Urothelium cell line (cell line): ENCODE data around the gene TNKS1BP1.

Source experiments
- DNase-seq: peaks from one replicate; pipeline ENCODE4 v3.0.0; 2011; ENCODE audit warnings: low spot score, mixed read lengths
- FAIRE-seq: peaks from 2 replicates; lab custom pipeline; 2011; peaks lifted over from hg19 to GRCh38; lab: Jason Lieb, UNC

The TNKS1BP1 gene

DNA sequence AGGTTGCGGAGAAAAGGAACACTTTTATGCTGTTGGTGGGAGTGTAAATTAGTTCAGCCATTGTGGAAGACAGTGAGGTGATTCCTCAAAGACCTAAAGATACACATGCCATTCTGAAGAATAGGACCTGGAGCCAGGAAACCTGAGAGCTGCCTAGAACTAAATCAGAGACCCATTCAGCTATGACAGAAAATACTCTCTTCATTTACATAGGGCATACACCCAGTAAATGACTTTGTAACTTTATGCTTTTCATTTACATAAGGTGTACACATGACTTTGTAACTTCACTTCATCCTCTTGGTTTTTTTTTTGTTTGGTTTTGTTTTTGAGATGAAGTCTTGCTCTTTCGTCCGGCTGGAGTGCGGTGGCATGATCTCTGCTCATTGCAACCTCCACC lies 62.6 kb downstream of the TNKS1BP1 start:
- no peak for FAIRE-seq
- DNase-seq, result no peak

DNA sequence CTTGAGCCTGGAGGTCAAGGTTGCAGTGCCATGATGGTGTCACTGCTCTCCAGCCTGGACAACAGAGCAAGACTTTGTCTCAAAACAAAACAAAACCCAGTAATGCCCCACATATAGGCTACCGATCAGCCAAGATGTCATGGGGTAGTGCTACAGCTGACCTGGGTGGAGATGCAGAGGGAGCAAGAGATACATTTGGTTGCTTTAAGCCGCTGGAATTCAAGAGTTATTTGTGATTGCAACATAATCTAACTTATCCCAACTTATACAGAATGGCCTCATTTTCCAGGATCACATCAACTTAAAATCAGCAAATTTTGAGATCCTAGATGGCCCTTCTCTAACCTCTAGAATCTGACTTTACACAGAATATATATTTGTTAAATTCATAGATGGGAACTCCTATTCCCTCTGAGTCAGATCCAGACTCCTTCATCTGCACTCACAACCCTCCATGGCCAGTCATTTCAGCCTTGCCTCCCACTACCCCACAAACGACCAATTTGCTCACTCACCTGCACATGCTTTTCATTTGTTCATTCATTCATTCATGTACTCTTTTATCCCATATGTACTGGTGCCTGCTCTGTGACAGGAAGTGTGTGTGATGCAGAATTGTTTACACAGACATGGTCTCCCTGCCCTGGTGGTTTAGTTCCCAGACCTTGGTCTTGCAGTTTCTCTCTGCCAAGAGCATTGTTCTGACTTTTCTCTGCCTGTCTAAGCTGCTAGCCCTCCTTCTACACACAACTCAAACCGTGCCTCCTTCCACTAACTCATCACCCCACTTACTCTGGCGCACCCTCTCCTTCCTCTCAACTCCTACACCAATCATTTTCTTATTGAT lies 63.6 kb downstream of the TNKS1BP1 start:
- FAIRE-seq, result no peak

DNA sequence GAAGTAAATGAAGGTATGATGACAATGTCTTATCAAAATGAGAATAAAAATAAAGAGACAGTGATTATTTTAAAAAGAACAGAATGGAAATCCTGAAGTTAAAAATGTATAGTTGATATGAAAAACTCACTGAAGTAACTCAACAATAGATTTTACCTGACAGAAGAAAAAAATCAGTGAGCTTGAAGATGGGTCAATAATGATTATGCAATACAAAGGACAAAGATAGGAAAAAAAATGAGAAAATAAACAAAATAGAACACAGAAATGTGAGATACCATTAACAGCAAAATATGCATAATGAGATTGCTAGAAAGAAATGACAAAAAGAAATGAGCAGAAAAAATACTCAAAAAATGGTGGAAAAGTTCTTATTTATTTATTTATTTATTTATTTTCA lies 68.6 kb downstream of the TNKS1BP1 start:
- FAIRE-seq, result no peak
- DNase-seq, result no peak

More for the DNA sequence above, 63.6 kb downstream of the TNKS1BP1 start:
- no peak for DNase-seq

DNA sequence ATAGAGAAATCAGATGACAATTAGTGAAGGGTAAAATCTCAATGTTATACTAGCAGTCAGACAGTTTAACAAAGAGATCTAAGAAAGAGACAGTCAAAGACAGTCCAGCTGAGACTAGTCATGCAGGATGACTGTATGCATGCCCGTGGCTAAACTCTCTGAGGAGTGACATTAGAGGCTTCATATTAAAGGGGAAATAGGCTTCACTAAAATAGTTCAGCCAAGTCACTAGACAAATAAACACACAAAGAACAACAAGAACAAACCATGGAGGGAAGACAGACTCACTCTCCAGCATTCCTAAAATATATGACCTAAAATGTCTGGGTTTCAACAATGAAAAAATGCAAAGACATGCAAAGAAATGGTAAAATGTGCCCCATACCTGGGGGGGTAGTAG lies 69.1 kb downstream of the TNKS1BP1 start:
- DNase-seq (no peak), FAIRE-seq (no peak)

DNA sequence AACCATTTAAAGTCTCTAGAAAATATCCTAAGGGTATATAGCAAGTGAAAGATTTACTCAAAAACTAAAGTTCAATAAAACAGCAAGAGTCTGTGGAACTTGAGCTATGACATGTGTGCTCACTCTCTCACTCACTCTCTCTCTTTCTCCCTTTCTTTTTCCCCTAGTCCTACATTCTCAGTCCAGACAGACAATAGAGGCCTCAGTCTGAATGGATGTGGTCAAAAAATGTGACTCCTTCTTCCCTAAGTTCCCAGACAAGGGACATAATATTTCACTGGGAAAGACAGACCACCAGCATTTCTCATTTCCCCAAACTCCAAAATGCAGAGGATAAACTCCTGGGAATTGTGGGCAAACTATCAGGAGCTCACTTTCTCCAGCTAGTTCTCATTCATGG lies 70.1 kb downstream of the TNKS1BP1 start:
- no peak for FAIRE-seq
- no peak for DNase-seq

DNA sequence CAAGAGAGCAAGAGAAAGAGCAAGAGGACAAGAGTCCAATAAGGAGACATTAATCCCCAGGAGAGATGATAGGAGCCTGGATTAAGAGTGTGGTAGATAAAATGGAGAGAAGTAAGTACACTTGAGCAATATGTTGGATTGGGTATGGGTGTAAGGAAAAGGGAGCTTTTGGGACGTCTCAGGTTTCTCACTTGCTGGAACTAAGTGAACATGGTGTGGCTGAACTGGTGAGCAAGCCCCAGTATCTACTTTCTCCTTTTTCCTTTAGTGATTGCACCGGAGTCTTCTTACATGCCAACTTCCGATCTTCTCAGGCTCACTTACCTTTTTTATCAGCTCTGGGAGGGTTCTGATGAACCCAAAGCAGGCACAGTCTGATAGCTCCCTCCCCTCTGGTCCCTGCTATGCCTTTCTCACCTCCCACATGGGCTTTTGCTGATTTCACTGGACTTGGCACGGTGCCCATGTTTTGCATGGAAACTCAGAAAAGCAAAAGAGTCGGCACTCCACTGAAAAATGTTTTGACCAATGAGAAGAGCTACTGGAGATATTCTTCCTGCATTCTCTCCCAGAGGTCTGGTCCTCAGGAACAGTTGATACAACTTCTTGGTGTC lies 73.2 kb downstream of the TNKS1BP1 start:
- FAIRE-seq, result no peak
- no peak for DNase-seq

DNA sequence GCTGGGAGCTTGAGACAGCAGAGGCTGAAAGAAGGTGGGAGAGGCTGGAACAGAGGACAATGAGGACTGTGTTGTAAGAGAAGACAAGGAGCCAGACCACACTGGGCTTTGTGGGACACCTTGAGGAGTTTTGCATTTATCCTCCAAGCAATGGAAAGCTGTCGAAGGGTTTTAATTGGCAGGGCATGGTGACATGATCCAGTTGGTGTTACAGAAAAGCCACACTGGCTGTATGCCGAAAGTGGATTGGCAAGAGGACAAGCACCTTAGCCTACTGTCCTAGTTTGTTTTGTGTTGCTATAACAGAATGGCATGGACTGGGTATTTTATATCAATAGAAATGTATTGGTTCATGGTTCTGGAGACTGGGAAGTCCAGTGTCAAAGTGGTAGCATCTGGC lies 73.7 kb downstream of the TNKS1BP1 start:
- FAIRE-seq, result no peak
- no peak for DNase-seq
